HG03066 (cell line): Measurements from ENCODE around the gene MATN1.
"Not testable (repeated sequence)": the region's sequence is repeated elsewhere in the genome, so short reads cannot be mapped to it uniquely, and the experiment has no call there.

Source experiments
- ATAC-seq: cut with Tn5 transposase; IDR thresholded peaks from one replicate; pipeline ENCODE4 v1.9.1; 2021; ENCODE audit warnings: low read depth; ENCODE audit not compliant: unreplicated experiment

The MATN1 gene, protein sequence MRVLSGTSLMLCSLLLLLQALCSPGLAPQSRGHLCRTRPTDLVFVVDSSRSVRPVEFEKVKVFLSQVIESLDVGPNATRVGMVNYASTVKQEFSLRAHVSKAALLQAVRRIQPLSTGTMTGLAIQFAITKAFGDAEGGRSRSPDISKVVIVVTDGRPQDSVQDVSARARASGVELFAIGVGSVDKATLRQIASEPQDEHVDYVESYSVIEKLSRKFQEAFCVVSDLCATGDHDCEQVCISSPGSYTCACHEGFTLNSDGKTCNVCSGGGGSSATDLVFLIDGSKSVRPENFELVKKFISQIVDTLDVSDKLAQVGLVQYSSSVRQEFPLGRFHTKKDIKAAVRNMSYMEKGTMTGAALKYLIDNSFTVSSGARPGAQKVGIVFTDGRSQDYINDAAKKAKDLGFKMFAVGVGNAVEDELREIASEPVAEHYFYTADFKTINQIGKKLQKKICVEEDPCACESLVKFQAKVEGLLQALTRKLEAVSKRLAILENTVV

DNA sequence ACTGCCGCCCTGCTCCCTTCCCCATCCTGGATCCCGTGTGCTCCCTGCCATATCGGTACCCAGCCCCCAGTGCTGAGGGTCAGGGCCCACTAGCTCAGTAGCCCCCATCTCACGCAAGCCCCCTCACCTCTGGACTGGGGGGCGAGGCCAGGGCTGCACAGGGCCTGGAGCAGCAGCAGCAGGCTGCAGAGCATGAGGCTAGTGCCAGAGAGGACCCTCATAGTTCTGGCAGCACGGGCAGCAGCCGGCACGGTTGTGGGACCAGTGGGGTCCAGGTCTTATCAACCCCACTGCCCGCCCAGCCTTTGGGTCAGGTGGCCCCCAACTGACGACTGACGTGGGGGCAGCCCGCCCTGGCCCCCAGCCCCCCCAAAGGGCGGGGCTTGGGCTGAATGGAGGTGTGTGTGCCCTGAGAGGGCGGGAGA lies at the start of gene MATN1:
MATN1 (minus strand) TSS at position 255 of the 425 bp plus-strand sequence; CDS start at position 221, 34 bp downstream.
- ATAC-seq: no peak

- ATAC-seq: no peak
These were observed 47.6 kb upstream of the MATN1 start for GRCh38 chr1:30771005-30771404.

DNA sequence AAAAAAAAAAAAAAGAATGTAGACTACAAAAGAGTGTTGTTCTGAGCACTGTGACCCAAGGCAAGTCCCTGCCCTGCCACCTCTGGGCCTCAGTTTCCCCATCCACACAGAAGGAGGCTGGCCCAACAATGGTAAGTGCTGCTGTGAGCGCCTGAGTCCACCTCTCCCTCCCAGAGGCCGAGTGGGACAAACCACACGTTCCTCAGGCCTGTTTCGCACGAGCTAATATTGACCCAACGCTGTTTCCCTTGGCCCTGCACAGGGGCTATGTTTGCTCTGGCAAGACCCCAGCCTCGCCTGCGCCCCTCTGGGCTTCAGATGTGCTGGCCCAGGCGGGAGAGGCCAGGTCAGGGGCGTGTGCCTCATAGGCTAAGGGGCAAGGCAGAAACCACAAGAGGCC lies 46.8 kb upstream of the MATN1 start:
- no peak for ATAC-seq

GRCh38 chr1:30768830-30769718 lies 45.7 kb upstream of the MATN1 start:
- no peak for ATAC-seq

DNA sequence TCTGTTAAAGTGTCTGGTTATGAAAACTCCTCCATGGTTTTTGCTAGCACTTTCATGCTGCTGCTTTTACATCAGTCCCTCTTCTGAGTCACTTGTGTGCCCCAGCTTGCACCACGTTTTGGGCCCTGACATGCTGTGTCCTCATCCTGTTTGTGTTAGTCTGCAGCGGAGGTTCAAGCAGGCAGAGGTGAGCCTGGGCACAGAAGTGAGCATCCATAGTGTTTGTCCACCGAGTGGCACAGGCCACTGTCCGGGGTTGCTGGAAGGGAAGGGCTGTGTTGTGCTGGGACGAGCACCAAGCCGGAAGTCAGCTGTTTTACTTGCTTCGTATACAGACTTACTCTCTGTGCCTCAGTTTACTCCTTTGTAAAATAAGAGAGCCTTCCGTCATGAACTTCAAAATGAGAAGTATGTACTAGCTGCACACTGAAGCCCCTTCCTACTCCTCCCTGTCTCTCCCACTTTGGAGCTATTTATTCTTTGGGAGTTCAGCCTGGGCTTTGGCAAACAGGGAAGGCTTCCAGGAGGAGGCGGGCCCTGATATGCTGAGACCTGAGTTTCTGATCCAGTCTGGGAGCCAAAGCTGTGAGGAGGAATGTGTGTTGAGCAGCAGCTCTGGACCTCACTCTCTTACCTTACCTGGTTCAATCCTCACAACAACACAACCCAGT lies 44.9 kb upstream of the MATN1 start:
- no peak for ATAC-seq

DNA sequence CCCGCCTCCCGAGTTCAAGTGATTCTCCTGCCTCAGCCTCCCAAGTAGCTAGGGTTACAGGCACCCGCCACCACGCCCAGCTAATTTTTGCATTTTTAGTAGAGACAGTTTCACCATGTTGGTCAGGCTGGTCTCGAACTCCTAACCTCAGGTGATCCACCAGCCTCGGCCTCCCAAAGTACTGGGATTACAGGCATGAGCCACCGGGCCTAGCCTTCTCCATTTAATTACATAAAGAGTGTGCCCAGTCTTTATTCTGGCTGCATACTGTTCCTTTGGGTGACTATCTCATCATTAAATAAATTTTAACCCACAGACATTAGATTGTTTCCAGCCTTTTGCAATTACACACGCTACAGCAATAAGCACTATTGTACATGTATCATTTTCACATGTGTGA lies 43.6 kb upstream of the MATN1 start:
- not testable (repeated sequence) for ATAC-seq

GRCh38 chr1:30765556-30766434 lies 42.4 kb upstream of the MATN1 start:
- no peak for ATAC-seq

GRCh38 chr1:30764939-30765555 lies 41.7 kb upstream of the MATN1 start:
- ATAC-seq: no peak

DNA sequence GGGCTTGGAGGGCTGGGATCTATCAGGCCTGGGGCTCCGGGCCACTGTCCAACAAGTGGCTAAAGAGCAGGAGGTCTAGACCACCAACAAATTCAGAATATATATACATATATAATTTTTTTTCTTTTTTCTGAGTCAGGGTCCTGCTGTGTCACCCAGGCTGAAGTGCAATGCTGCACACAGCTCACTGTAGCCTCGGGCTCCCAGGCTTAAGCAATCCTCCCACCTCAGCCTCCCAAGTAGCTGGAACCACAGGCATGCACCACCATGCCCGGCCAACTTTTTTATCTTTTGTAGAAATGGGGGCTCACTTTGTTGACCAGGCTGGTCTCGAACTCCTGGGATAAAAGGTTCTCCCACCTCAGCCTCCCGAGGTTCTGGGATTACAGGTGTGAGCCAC lies 41.0 kb upstream of the MATN1 start:
- no peak for ATAC-seq

DNA sequence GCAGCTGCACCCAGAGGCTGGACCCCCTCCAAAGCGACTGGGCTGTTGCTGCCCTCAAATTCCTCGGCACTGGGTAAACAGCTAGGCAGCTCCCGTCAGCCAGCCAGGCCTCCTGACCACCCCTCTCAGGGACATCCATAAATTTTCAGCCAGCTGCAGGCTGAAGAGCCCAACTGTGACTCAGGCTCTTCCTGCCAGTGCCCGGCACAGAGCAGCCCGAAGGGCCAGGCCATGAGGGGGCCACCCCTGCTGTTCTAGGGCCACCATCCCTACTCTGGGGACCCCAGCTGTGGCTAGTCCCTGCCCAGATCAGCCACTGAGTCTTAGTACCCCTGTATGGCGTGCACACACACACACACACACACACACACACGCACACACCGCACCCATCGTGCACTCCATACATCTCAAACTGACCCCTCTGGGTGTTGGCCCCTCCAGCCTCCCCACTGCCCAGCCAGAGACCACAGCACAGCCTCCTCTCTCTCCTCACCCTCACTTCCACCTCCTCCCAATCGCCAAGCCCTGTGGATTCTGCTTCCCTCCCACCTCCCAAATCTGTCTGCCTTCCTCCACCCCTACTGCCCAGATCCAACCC lies 40.4 kb upstream of the MATN1 start:
- no peak for ATAC-seq

DNA sequence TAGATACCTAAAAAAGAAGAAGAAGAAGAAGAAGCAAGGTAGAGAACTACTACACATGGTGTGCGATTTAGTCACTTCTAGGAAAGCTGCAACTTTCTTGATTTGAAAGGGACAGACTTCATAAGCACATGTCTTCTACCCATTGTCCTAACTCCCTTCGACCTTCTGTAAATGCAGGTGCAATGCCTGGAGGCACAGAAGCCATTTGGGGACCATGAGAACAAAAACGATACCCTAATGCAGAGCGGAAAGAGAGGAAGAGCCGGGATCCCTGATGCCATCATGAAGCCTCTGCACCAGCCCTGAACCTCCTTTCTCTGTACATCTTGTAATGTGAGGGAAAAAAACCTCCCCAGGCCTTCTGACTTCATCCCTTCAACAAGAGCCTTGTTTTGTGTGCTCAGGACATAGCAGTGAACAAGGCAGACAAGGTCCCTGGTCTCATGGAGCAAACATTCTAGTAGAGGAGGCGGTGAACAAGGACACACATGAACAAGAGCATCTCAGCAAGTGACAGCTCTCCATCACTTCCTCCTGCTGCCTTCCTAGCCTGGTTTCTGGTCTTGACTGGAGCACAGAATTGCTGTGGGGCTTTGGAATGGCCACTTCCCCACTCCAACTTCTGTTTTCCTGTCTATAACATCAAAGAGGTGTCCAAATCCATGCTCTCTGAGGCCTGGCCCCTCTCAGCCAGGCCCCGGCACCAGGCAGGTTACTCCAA lies 39.7 kb upstream of the MATN1 start:
- no peak for ATAC-seq

GRCh38 chr1:30762152-30762929 lies 39.0 kb upstream of the MATN1 start:
- no peak for ATAC-seq

DNA sequence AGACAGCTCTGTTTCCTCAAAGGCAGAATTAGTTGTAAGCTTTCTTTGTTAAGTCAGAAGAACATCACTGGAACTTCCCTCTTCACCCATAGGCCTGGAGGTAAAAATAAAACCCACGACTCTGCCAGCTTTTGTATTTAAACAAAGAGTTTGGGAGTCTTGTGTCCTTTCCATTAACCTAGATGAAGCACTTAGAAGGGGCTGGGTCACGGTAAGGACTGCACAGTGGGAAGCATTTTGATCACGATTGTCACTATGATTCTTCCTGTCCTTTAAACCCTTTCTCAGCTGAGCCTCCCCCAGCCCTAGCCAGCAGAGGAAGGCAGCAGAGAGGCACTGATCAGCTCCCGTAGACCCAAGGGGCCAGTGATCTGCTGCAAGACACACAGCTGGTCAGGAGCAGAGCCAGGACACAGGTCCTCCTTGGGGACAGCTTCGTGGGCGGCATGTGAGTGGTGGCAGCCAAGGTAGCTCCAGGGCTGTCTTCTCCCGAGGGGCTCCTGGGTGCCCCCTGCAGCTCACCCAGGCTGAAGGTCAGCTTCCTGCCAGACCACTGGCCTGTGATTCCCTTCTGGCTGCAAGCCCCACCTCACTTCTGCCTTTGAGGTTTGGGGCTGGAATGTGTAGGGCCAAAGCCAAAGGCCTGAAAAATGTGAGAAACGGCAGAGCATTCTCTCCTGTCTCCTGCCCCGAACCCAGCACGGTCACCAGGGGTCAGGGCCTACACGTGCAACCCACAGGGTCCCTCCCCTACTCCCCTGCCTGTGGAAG lies 38.2 kb upstream of the MATN1 start:
- ATAC-seq: no peak

DNA sequence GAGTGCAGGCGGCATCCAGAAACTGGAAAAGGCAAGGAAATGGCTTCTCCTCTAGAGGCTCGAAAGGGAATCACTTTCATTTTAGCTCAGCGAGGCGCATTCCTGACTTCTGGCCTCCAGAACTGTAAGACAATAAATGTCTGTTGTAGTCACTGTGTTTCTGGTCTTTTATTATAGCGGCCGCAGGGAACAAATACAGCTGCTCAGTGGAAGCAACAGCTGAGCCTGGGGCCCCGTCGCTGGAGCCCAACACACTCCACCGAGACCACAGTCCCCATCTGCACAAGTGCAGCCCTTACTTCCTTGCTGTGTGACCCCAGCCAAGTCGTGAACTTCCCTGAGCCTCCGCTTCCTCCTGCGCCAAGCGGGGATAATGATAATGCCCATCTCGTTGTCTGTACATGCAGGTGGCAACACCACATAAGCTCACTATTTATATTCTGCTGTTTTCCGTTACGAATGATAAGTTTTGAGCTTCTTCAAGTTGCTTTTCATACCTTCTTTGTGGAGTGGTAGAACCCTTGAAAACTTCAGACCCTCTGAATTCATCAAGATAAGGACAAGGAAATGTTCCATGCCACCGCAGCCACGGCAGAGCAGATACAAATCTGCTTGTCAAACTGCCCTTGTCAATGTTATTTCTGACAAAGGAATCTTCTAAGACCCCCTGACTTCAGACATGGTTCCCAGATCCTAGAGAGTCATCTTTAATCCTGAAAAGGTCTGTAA lies 37.4 kb upstream of the MATN1 start:
- no peak for ATAC-seq

GRCh38 chr1:30759718-30760281 lies 36.4 kb upstream of the MATN1 start:
- ATAC-seq: no peak

DNA sequence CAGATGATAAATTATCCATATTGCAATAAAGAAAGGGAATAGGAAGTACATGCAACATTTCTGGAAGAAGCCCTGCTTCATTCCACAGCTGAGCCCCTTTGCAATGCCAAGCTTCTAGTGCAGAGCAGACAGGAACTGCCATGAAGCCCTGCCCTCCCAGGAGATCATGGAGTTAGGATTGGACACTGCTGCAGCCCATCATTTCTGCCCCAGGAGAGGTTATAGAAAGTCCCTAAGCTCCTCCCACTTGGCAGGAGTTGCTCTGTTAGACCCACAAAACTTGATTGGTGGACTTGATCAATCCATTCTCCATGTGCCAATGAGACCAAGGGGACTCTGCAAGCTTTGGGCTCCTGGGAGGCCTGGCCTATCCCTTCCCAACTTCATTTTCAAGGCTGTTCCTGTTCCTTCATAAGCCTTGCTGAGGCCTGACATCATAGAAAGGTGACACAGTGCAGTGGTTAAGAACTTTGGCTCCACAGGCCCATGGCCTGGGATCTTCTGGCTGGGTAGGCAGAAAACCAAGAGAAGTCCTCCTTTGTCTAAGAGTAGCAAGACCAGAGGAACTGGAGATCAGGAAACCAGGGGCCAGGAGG lies 35.5 kb upstream of the MATN1 start:
- no peak for ATAC-seq
